Measurements from ENCODE around the gene KYNU.

KYNU gene

GRCh38 chr2:142920571-142920970, 43.1 kb downstream of the KYNU start:
- DNase-seq, result no peak
- Histone ChIP-seq H3K27ac (no peak overlapping the region), H3K36me3 (replicated peaks) (no peaks in the 10 kb centered on the region), H3K27me3 (replicated peaks) (no peaks in the 10 kb centered on the region), H3K4me3 (ENCODE audit: low read depth, low read length) (no peak overlapping the region)
- in situ Hi-C loops (cut with HindIII; ENCODE audit: low pct_ligation_motif_present, low sequenced_read_pairs), result no loop called here
- TF ChIP-seq CTCF (IDR thresholded peaks at IDR 0.05; ENCODE audit: low read depth, low read length, missing control alignments), result no peak

GRCh38 chr2:142926445-142926844, 49.0 kb downstream of the KYNU start:
- Histone ChIP-seq H3K4me3 (ENCODE audit: low read depth, low read length) (no peak overlapping the region), H3K27me3 (replicated peaks) (no peaks in the 10 kb centered on the region), H3K27ac (no peak overlapping the region), H3K36me3 (replicated peaks) (no peaks in the 10 kb centered on the region)
- in situ Hi-C loops (cut with HindIII; ENCODE audit: low pct_ligation_motif_present, low sequenced_read_pairs), result no loop called here
- no peak for DNase-seq
- no peak for TF ChIP-seq CTCF (IDR thresholded peaks at IDR 0.05; ENCODE audit: low read depth, low read length, missing control alignments)

- H3K27ac ChIP-seq, result no peak overlapping the region
- H3K4me3 ChIP-seq (ENCODE audit: low read depth, low read length), result no peak overlapping the region
- no peak for DNase-seq
- H3K36me3 ChIP-seq (replicated peaks), result no peaks in the 10 kb centered on the region
- no peaks in the 10 kb centered on the region for H3K27me3 ChIP-seq (replicated peaks)
- no peak for TF ChIP-seq CTCF (IDR thresholded peaks at IDR 0.05; ENCODE audit: low read depth, low read length, missing control alignments)
- in situ Hi-C loops (cut with HindIII; ENCODE audit: low pct_ligation_motif_present, low sequenced_read_pairs), result no loop called here
These were observed 53.5 kb downstream of the KYNU start for GRCh38 chr2:142930835-142931398.

- Histone ChIP-seq H3K27me3 (replicated peaks) (no peaks in the 10 kb centered on the region), H3K36me3 (replicated peaks) (no peaks in the 10 kb centered on the region)
- in situ Hi-C loops (cut with HindIII; ENCODE audit: low pct_ligation_motif_present, low sequenced_read_pairs), result no loop called here
These were observed 56.5 kb downstream of the KYNU start for GRCh38 chr2:142933916-142934315.

GRCh38 chr2:142935563-142936089, 58.2 kb downstream of the KYNU start:
- no peak for TF ChIP-seq CTCF (IDR thresholded peaks at IDR 0.05; ENCODE audit: low read depth, low read length, missing control alignments)
- no peak for DNase-seq
- Histone ChIP-seq H3K4me3 (ENCODE audit: low read depth, low read length) (no peak overlapping the region), H3K27me3 (replicated peaks) (no peaks in the 10 kb centered on the region), H3K27ac (no peak overlapping the region), H3K36me3 (replicated peaks) (no peaks in the 10 kb centered on the region)
- in situ Hi-C loops (cut with HindIII; ENCODE audit: low pct_ligation_motif_present, low sequenced_read_pairs), result no loop called here

More at GRCh38 chr2:142933916-142934315, 56.5 kb downstream of the KYNU start:
- DNase-seq, result no peak
- no peak for TF ChIP-seq CTCF (IDR thresholded peaks at IDR 0.05; ENCODE audit: low read depth, low read length, missing control alignments)
- no peak overlapping the region for H3K4me3 ChIP-seq (ENCODE audit: low read depth, low read length)
- H3K27ac ChIP-seq, result no peak overlapping the region

GRCh38 chr2:142936629-142937028, 59.2 kb downstream of the KYNU start:
- in situ Hi-C loops (cut with HindIII; ENCODE audit: low pct_ligation_motif_present, low sequenced_read_pairs), result no loop called here
- Histone ChIP-seq H3K4me3 (ENCODE audit: low read depth, low read length) (no peak overlapping the region), H3K27me3 (replicated peaks) (no peaks in the 10 kb centered on the region), H3K27ac (no peak overlapping the region), H3K36me3 (replicated peaks) (no peaks in the 10 kb centered on the region)
- no peak for DNase-seq
- TF ChIP-seq CTCF (IDR thresholded peaks at IDR 0.05; ENCODE audit: low read depth, low read length, missing control alignments), result no peak
